Adrenal gland (tissue), 5 donors: Measurements from ENCODE around the gene ZNF467.

Source experiments
- CTCF ChIP-seq, 6 experiments: fragments of 450-650 bp in 4 of 6; fragments of 200-600 bp in 2 of 6; sonication (generic) in 1 of 6; IDR thresholded peaks; 1 replicate in 5 of 6; 2 replicates in 1 of 6; pipeline versions ENCODE4 v1.5.1 to v1.8.0; 2016 to 2021; ENCODE audit warnings: antibody characterized with exemption in 6 of 6, mild to moderate bottlenecking in 2 of 6, moderate library complexity in 1 of 6
- POLR2A ChIP-seq, 2 donors: fragments of 450-650 bp; IDR thresholded peaks; one replicate each; pipeline ENCODE4 v1.6.1; 2017; ENCODE audit warnings: antibody characterized with exemption in 2 of 2, mild to moderate bottlenecking in 2 of 2, moderate library complexity in 1 of 2
- donor health status: DM: no; HTN: no; CAD: no.

- TF ChIP-seq CTCF (IDR thresholded peaks at IDR 0.05), result no peak
- TF ChIP-seq POLR2A (IDR thresholded peaks at IDR 0.05), result no peak
Observed at GRCh38 chr7:149788300-149788851, 15.0 kb upstream of the ZNF467 start.
